ENCODE results near the gene OR8D2.

Gene OR8D2

DNA sequence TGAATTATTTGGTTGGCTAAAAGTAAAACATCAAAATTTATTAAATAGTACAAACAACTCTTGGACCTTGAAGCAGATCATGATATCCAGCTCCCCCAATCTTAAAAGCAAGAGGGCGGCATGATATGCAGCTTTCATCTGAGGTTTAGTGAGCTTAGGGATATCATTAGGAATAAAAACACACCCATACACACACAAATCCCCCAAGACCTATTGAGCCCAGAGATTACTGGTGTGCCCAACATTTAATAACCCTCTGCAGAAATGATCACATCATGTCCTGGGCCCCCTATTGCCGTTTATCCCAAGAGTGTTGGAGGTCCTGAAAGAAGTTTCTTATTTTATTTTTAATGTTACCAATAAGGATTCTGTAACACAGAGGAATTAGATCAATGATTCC, 6.1 kb downstream of the OR8D2 start, which contains the start of gene OR8D1:
Gene OR8D1, minus strand, starts transcription at position 101 of the 400 bp plus-strand sequence. CDS start 3,183 bp downstream, outside the sequence.
- H3K4me3 ChIP-seq (ENCODE audit: low read length), result no peak within 1 kb of the TSS
- H3K9ac ChIP-seq (ENCODE audit: low read depth, low read length), result no peak within 1 kb of the TSS
- WGBS, result 100% methylated on average over 1 of the region's 2 CpGs
- H3K4me1 ChIP-seq (ENCODE audit: insufficient read depth, low read length), result no peaks in the 10 kb centered on the region
- H3K36me3 ChIP-seq (ENCODE audit: insufficient read depth, low read length), result no peaks in the 10 kb centered on the region
- H3K27ac ChIP-seq (ENCODE audit: low read depth, low read length), result no peak within 1 kb of the TSS
- no peaks in the 10 kb centered on the region for H3K27me3 ChIP-seq (ENCODE audit: insufficient read depth, low read length)
- no peaks in the 10 kb centered on the region for H3K9me3 ChIP-seq (ENCODE audit: insufficient read depth, low read depth, low read length)

DNA sequence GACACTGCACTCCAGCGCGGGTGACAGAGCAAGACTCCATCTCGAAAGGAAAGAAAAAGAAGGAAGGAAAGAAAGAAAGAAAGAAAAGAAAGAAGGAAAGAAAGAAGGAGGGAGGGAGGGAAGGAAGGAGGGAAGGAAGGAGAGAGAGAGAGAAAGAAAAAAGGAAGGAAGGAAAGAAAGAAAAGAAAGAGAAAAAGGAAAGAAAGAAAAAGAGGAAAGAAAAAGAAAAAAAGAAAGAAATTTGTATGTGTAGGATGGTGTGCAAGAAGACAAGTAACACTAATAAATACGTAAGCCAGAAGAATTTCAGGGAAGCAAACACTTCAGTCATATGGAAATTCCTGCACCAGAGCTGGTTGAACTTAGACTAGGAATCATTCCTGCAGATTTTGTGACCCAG, 6.9 kb downstream of the OR8D2 start:
- no peaks in the 10 kb centered on the region for H3K36me3 ChIP-seq (ENCODE audit: insufficient read depth, low read length)
- no peak overlapping the region for H3K9ac ChIP-seq (ENCODE audit: low read depth, low read length)
- no peaks in the 10 kb centered on the region for H3K4me1 ChIP-seq (ENCODE audit: insufficient read depth, low read length)
- H3K27ac ChIP-seq (ENCODE audit: low read depth, low read length), result no peak overlapping the region
- no peaks in the 10 kb centered on the region for H3K9me3 ChIP-seq (ENCODE audit: insufficient read depth, low read depth, low read length)
- no peaks in the 10 kb centered on the region for H3K27me3 ChIP-seq (ENCODE audit: insufficient read depth, low read length)
- H3K4me3 ChIP-seq (ENCODE audit: low read length), result no peak overlapping the region
- 90% methylated on average over 4 of the region's 4 CpGs for WGBS

DNA sequence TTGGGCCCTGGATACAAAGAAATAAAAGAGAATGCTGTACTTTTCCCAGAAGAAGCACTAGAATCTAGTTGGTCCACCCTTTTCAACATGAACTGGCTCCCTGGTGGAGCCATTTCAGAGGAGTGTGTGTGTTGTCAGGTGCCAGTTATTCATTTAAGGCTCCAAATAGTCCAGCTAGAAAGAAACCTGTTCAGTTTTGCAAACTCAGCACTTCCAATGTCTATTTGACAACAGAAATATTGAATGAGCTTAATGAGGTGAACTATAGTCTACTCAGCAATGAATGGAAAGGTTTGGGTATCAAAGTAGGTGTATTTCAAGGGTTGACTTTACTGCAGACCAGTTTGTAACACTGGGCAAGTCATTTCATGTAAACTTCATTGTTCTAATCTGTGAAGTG, 8.3 kb downstream of the OR8D2 start:
- Histone ChIP-seq H3K27ac (ENCODE audit: low read depth, low read length) (no peak overlapping the region), H3K36me3 (ENCODE audit: insufficient read depth, low read length) (no peaks in the 10 kb centered on the region), H3K4me3 (ENCODE audit: low read length) (no peak overlapping the region)

DNA sequence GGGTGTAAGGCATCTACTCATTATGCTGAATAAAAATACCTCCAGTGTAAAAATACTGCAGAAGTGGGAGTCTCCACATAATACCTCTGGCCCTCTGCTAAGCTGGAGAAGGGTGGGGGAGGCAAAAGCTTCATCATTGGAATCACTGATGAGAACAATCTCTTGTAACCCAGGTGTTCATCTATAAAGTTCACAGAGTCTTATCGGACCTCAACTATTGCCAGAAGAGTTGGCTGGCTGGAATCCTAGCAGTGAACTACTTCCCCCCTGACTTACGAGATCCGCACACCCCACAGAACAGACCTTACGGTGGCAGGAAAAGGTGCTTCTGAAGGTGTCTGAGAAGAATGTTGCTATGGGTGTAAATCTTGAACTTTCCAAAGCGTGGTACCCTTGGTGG, 8.7 kb downstream of the OR8D2 start:
- no peak overlapping the region for H3K9ac ChIP-seq (ENCODE audit: low read depth, low read length)
- no peak overlapping the region for H3K4me3 ChIP-seq (ENCODE audit: low read length)
- H3K4me1 ChIP-seq (ENCODE audit: insufficient read depth, low read length), result no peaks in the 10 kb centered on the region
- no peaks in the 10 kb centered on the region for H3K27me3 ChIP-seq (ENCODE audit: insufficient read depth, low read length)
- H3K9me3 ChIP-seq (ENCODE audit: insufficient read depth, low read depth, low read length), result no peaks in the 10 kb centered on the region
- 97% methylated on average over 5 of the region's 5 CpGs for WGBS
- no peaks in the 10 kb centered on the region for H3K36me3 ChIP-seq (ENCODE audit: insufficient read depth, low read length)
- H3K27ac ChIP-seq (ENCODE audit: low read depth, low read length), result no peak overlapping the region

More for the DNA sequence above, 8.3 kb downstream of the OR8D2 start:
- H3K9me3 ChIP-seq (ENCODE audit: insufficient read depth, low read depth, low read length), result no peaks in the 10 kb centered on the region
- H3K9ac ChIP-seq (ENCODE audit: low read depth, low read length), result no peak overlapping the region
- no peaks in the 10 kb centered on the region for H3K4me1 ChIP-seq (ENCODE audit: insufficient read depth, low read length)
- H3K27me3 ChIP-seq (ENCODE audit: insufficient read depth, low read length), result no peaks in the 10 kb centered on the region

DNA sequence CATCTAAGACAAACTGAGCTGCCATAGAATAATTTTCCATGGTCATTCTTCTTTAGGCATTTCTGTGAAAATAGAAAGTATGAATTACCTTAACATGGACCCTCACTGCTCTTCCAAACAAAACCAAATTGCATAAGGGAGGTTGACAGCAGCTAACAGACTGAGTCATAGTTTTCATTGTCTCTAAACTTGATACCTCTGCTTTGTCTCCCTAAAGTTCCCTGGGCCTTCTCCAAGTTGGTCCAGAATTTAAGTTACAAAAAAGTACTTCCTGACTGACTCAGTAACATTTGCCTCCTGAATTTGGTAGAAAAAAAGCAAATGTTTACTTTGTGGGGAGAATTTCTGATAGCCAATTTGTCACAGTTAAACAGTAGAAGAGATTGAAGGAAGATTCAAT, 9.3 kb downstream of the OR8D2 start:
- Histone ChIP-seq H3K27me3 (ENCODE audit: insufficient read depth, low read length) (no peaks in the 10 kb centered on the region), H3K9me3 (ENCODE audit: insufficient read depth, low read depth, low read length) (no peaks in the 10 kb centered on the region)

DNA sequence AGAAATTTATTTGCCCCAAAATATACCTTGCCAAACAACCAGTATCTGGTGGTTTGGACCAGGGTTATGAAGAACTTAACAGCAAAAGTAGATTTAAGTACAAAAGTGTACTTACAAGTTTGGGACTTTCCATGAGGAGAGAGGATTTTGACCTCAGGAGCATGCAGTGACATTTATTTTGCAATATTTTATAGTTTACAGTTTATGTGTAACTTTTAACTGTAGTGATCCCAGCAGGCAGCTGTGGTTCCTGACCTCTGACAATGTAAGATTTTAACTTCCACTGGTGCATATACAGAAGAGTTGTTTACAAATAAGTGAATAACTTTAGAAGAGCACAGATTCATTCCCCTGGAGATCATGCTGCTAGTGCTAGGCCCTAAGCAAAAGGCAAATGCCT, 12.9 kb downstream of the OR8D2 start:
- no peaks in the 10 kb centered on the region for H3K9me3 ChIP-seq (ENCODE audit: insufficient read depth, low read depth, low read length)
- no peaks in the 10 kb centered on the region for H3K36me3 ChIP-seq (ENCODE audit: insufficient read depth, low read length)
- no peaks in the 10 kb centered on the region for H3K27me3 ChIP-seq (ENCODE audit: insufficient read depth, low read length)
- H3K27ac ChIP-seq (ENCODE audit: low read depth, low read length), result no peak overlapping the region
- H3K9ac ChIP-seq (ENCODE audit: low read depth, low read length), result no peak overlapping the region
- H3K4me3 ChIP-seq (ENCODE audit: low read length), result no peak overlapping the region
- peaks cover 11% of the 10 kb centered on the region for H3K4me1 ChIP-seq (ENCODE audit: insufficient read depth, low read length)

More for the DNA sequence above, 9.3 kb downstream of the OR8D2 start:
- H3K9ac ChIP-seq (ENCODE audit: low read depth, low read length), result no peak overlapping the region
- no peaks in the 10 kb centered on the region for H3K4me1 ChIP-seq (ENCODE audit: insufficient read depth, low read length)
- no peak overlapping the region for H3K27ac ChIP-seq (ENCODE audit: low read depth, low read length)
- no peaks in the 10 kb centered on the region for H3K36me3 ChIP-seq (ENCODE audit: insufficient read depth, low read length)
- no peak overlapping the region for H3K4me3 ChIP-seq (ENCODE audit: low read length)

- Histone ChIP-seq H3K4me1 (ENCODE audit: insufficient read depth, low read length) (peaks cover 21% of the 10 kb centered on the region), H3K4me3 (ENCODE audit: low read length) (no peak overlapping the region), H3K27ac (ENCODE audit: low read depth, low read length) (no peak overlapping the region; the same call in 1 of the 2 replicates), H3K9me3 (ENCODE audit: insufficient read depth, low read depth, low read length) (no peaks in the 10 kb centered on the region), H3K9ac (ENCODE audit: low read depth, low read length) (no peak overlapping the region), H3K27me3 (ENCODE audit: insufficient read depth, low read length) (no peaks in the 10 kb centered on the region), H3K36me3 (ENCODE audit: insufficient read depth, low read length) (no peaks in the 10 kb centered on the region)
- 95% methylated on average over 1 of the region's 3 CpGs for WGBS
These were observed 17.5 kb downstream of the OR8D2 start for GRCh38 chr11:124302347-124303125.

GRCh38 chr11:124301548-124301947, 18.4 kb downstream of the OR8D2 start:
- Histone ChIP-seq H3K27me3 (ENCODE audit: insufficient read depth, low read length) (no peaks in the 10 kb centered on the region), H3K9ac (ENCODE audit: low read depth, low read length) (no peak overlapping the region), H3K27ac (ENCODE audit: low read depth, low read length) (no peak overlapping the region), H3K4me3 (ENCODE audit: low read length) (no peak overlapping the region), H3K9me3 (ENCODE audit: insufficient read depth, low read depth, low read length) (no peaks in the 10 kb centered on the region), H3K36me3 (ENCODE audit: insufficient read depth, low read length) (no peaks in the 10 kb centered on the region), H3K4me1 (ENCODE audit: insufficient read depth, low read length) (peaks cover 21% of the 10 kb centered on the region)
- 96% methylated on average over 3 of the region's 3 CpGs for WGBS

GRCh38 chr11:124297921-124298320, 22.1 kb downstream of the OR8D2 start:
- WGBS, result 96% methylated on average over 2 of the region's 4 CpGs
- no peaks in the 10 kb centered on the region for H3K36me3 ChIP-seq (ENCODE audit: insufficient read depth, low read length)
- no peaks in the 10 kb centered on the region for H3K27me3 ChIP-seq (ENCODE audit: insufficient read depth, low read length)
- no peak overlapping the region for H3K27ac ChIP-seq (ENCODE audit: low read depth, low read length)
- no peak overlapping the region for H3K9ac ChIP-seq (ENCODE audit: low read depth, low read length)
- no peak overlapping the region for H3K4me3 ChIP-seq (ENCODE audit: low read length)
- peaks cover 18% of the 10 kb centered on the region for H3K4me1 ChIP-seq (ENCODE audit: insufficient read depth, low read length)
- no peaks in the 10 kb centered on the region for H3K9me3 ChIP-seq (ENCODE audit: insufficient read depth, low read depth, low read length)

DNA sequence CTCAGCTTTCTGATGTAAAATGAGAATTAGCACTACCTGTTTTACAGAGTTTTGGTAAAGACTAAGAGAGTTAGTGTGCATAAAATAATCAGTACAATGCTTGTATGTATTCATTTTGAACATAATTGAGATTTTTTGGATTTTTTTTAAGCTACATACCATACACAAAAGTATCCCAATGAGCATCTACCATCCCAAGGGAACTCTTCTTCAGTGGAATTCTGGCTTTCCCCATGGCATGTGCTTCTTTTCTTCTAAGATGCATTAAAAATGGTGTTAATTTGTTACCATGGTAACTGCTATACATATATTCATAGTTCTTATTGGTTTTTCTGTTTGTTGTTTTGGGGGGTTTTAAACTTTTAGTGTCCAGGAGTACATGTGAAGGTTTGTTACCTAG, 24.0 kb downstream of the OR8D2 start:
- Histone ChIP-seq H3K4me1 (ENCODE audit: insufficient read depth, low read length) (no peaks in the 10 kb centered on the region), H3K4me3 (ENCODE audit: low read length) (no peak overlapping the region), H3K27me3 (ENCODE audit: insufficient read depth, low read length) (no peaks in the 10 kb centered on the region), H3K9me3 (ENCODE audit: insufficient read depth, low read depth, low read length) (no peaks in the 10 kb centered on the region), H3K27ac (ENCODE audit: low read depth, low read length) (no peak overlapping the region), H3K9ac (ENCODE audit: low read depth, low read length) (no peak overlapping the region), H3K36me3 (ENCODE audit: insufficient read depth, low read length) (no peaks in the 10 kb centered on the region)

GRCh38 chr11:124294687-124295086, 25.3 kb downstream of the OR8D2 start:
- WGBS, result 81% methylated on average over 1 of the region's 1 CpG
- no peak overlapping the region for H3K27ac ChIP-seq (ENCODE audit: low read depth, low read length)
- H3K9ac ChIP-seq (ENCODE audit: low read depth, low read length), result no peak overlapping the region
- no peaks in the 10 kb centered on the region for H3K27me3 ChIP-seq (ENCODE audit: insufficient read depth, low read length)
- H3K4me3 ChIP-seq (ENCODE audit: low read length), result no peak overlapping the region
- no peaks in the 10 kb centered on the region for H3K4me1 ChIP-seq (ENCODE audit: insufficient read depth, low read length)
- peaks cover 2% of the 10 kb centered on the region; the same call in 1 of the 2 replicates for H3K9me3 ChIP-seq (ENCODE audit: insufficient read depth, low read depth, low read length)
- H3K36me3 ChIP-seq (ENCODE audit: insufficient read depth, low read length), result no peaks in the 10 kb centered on the region

All from HUES64 (cell line).